ENCODE data around the gene TAGAP. TPM values are rescaled to one million over a fixed set of nuclear protein-coding genes. Genes with fewer than 3 reads are reported as not detected.

Gene TAGAP
- total and polyA plus RNA-seq, 4 donors: 0.56 to 2.0 (median 1.1) TPM

DNA sequence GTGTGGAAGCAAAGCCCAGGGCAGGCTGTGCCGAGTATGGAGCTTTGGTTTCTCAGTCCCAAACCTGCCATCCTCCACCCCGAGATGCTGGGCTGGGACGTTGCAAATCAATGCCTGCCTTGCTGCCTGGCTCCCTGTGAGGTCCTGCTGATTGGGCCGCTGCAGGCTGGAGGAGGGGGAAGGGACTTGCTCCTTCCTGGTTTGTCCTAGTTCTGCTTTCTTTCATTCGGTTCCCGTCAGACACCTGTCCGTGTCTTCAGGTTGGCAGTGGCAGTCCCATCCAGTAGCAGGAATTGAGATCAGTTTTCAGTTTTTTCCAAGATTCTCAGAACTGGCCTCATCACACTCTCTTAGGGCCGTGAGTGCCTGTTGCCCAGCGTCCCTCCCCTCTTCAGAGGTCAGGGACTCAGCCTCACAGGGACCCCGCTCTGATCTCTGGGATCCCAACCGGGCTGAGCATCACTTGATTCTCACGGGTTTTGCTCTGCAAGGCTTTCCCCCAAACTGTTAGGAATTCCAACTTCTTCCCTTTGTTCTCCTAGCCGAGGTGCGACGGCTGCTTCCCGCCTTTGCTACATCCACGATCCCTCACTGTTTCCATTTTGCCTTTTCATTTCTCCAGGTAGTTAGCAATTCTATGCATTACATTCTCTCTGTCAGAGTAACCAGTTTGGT lies 24.2 kb upstream of the TAGAP start:
- no peaks in the 10 kb centered on the region for H3K4me1 ChIP-seq (ENCODE audit: control insufficient read depth in 4 of 4, insufficient read depth in 4 of 4, low read length in 3 of 4)
- H3K36me3 ChIP-seq (ENCODE audit: control insufficient read depth in 4 of 4, insufficient read depth in 3 of 4, low read depth in 1 of 4, low read length in 3 of 4): no peaks in the 10 kb centered on the region
- H3K27me3 ChIP-seq (ENCODE audit: control insufficient read depth in 4 of 4, insufficient read depth in 4 of 4, low read length in 3 of 4): peaks cover 0 to 4% (median 0%) of the 10 kb centered on the region in 4 donors
- H3K9ac ChIP-seq (ENCODE audit: low read depth in 1 of 2, low read length in 2 of 2): no peak overlapping the region
- H3K4me3 ChIP-seq (ENCODE audit: low read depth in 1 of 3, low read length in 3 of 3): no peak overlapping the region
- no peak for DNase-seq (ENCODE audit: low spot score)
- WGBS: 40% methylated on average over 17 of the region's 17 CpGs
- H3K9me3 ChIP-seq (ENCODE audit: control insufficient read depth in 4 of 4, low read length in 3 of 4): no peaks in the 10 kb centered on the region
- no peak overlapping the region for H3K27ac ChIP-seq (ENCODE audit: low read depth in 1 of 2, low read length in 2 of 2)
- TF ChIP-seq FOXA1 (IDR thresholded peaks at IDR 0.05): no peak
- TF ChIP-seq, protein P1, sequence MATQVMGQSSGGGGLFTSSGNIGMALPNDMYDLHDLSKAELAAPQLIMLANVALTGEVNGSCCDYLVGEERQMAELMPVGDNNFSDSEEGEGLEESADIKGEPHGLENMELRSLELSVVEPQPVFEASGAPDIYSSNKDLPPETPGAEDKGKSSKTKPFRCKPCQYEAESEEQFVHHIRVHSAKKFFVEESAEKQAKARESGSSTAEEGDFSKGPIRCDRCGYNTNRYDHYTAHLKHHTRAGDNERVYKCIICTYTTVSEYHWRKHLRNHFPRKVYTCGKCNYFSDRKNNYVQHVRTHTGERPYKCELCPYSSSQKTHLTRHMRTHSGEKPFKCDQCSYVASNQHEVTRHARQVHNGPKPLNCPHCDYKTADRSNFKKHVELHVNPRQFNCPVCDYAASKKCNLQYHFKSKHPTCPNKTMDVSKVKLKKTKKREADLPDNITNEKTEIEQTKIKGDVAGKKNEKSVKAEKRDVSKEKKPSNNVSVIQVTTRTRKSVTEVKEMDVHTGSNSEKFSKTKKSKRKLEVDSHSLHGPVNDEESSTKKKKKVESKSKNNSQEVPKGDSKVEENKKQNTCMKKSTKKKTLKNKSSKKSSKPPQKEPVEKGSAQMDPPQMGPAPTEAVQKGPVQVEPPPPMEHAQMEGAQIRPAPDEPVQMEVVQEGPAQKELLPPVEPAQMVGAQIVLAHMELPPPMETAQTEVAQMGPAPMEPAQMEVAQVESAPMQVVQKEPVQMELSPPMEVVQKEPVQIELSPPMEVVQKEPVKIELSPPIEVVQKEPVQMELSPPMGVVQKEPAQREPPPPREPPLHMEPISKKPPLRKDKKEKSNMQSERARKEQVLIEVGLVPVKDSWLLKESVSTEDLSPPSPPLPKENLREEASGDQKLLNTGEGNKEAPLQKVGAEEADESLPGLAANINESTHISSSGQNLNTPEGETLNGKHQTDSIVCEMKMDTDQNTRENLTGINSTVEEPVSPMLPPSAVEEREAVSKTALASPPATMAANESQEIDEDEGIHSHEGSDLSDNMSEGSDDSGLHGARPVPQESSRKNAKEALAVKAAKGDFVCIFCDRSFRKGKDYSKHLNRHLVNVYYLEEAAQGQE (IDR thresholded peaks at IDR 0.05): no peak
- TF ChIP-seq GABPA (IDR thresholded peaks at IDR 0.05 in 1 of 2, conservative IDR thresholded peaks at IDR 0.05 in 1 of 2): no peak
- TF ChIP-seq, protein P2, sequence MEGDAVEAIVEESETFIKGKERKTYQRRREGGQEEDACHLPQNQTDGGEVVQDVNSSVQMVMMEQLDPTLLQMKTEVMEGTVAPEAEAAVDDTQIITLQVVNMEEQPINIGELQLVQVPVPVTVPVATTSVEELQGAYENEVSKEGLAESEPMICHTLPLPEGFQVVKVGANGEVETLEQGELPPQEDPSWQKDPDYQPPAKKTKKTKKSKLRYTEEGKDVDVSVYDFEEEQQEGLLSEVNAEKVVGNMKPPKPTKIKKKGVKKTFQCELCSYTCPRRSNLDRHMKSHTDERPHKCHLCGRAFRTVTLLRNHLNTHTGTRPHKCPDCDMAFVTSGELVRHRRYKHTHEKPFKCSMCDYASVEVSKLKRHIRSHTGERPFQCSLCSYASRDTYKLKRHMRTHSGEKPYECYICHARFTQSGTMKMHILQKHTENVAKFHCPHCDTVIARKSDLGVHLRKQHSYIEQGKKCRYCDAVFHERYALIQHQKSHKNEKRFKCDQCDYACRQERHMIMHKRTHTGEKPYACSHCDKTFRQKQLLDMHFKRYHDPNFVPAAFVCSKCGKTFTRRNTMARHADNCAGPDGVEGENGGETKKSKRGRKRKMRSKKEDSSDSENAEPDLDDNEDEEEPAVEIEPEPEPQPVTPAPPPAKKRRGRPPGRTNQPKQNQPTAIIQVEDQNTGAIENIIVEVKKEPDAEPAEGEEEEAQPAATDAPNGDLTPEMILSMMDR (IDR thresholded peaks at IDR 0.05; ENCODE audit: low read depth, low read length, missing input control): no peak
- no peak for TF ChIP-seq RAD21 (IDR thresholded peaks at IDR 0.05)
- no peak for TF ChIP-seq YY1 (IDR thresholded peaks at IDR 0.05)
- TF ChIP-seq JUND (IDR thresholded peaks at IDR 0.05): no peak
- no peak for TF ChIP-seq HNF4A (conservative IDR thresholded peaks at IDR 0.05)
- TF ChIP-seq, protein P3, sequence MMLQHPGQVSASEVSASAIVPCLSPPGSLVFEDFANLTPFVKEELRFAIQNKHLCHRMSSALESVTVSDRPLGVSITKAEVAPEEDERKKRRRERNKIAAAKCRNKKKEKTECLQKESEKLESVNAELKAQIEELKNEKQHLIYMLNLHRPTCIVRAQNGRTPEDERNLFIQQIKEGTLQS (IDR thresholded peaks at IDR 0.05): no peak
- TF ChIP-seq EGR1 (IDR thresholded peaks at IDR 0.05; ENCODE audit: low read depth in 2 of 2): no peak
- TF ChIP-seq, protein P4, sequence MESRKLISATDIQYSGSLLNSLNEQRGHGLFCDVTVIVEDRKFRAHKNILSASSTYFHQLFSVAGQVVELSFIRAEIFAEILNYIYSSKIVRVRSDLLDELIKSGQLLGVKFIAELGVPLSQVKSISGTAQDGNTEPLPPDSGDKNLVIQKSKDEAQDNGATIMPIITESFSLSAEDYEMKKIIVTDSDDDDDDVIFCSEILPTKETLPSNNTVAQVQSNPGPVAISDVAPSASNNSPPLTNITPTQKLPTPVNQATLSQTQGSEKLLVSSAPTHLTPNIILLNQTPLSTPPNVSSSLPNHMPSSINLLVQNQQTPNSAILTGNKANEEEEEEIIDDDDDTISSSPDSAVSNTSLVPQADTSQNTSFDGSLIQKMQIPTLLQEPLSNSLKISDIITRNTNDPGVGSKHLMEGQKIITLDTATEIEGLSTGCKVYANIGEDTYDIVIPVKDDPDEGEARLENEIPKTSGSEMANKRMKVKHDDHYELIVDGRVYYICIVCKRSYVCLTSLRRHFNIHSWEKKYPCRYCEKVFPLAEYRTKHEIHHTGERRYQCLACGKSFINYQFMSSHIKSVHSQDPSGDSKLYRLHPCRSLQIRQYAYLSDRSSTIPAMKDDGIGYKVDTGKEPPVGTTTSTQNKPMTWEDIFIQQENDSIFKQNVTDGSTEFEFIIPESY (IDR thresholded peaks at IDR 0.05): no peak
- TF ChIP-seq FOXA2 (IDR thresholded peaks at IDR 0.05): no peak
- TF ChIP-seq HNF4G (IDR thresholded peaks at IDR 0.05): no peak
- TF ChIP-seq TAF1 (conservative IDR thresholded peaks at IDR 0.05): no peak

DNA sequence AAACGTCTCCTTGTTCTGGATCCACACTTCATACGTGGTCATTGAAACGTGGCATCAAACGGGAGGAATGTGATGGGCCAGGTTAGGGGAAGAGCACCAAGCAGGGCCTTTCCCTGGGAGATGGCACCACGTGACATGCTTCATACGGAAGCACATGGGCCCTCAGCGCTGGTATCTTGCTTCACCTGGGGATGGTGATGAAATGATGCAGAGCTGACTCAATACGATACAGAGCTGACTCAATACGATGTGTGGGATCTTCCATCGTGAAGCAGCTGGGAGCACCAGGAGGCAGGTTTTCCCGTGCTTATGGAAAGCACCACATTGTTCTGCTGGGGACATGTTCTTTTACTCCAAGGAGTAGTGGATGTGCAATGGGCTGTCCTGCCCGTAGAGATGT lies 22.5 kb upstream of the TAGAP start:
- 83% methylated on average over 12 of the region's 12 CpGs for WGBS
- H3K9ac ChIP-seq (ENCODE audit: low read depth in 1 of 2, low read length in 2 of 2): no peak overlapping the region
- H3K9me3 ChIP-seq (ENCODE audit: control insufficient read depth in 4 of 4, low read length in 3 of 4): no peaks in the 10 kb centered on the region
- H3K36me3 ChIP-seq (ENCODE audit: control insufficient read depth in 4 of 4, insufficient read depth in 3 of 4, low read depth in 1 of 4, low read length in 3 of 4): no peaks in the 10 kb centered on the region
- no peak for DNase-seq (ENCODE audit: low spot score)
- H3K27ac ChIP-seq (ENCODE audit: low read depth in 1 of 2, low read length in 2 of 2): no peak overlapping the region
- peaks cover 0 to 2% (median 0%) of the 10 kb centered on the region in 4 donors for H3K4me1 ChIP-seq (ENCODE audit: control insufficient read depth in 4 of 4, insufficient read depth in 4 of 4, low read length in 3 of 4)
- H3K27me3 ChIP-seq (ENCODE audit: control insufficient read depth in 4 of 4, insufficient read depth in 4 of 4, low read length in 3 of 4): peaks cover 0 to 2% (median 0%) of the 10 kb centered on the region in 4 donors
- H3K4me3 ChIP-seq (ENCODE audit: low read depth in 1 of 3, low read length in 3 of 3): no peak overlapping the region
- TF ChIP-seq, protein P2 (IDR thresholded peaks at IDR 0.05; ENCODE audit: low read depth, low read length, missing input control): no peak
- TF ChIP-seq GABPA (IDR thresholded peaks at IDR 0.05 in 1 of 2, conservative IDR thresholded peaks at IDR 0.05 in 1 of 2): no peak
- TF ChIP-seq, protein P1 (IDR thresholded peaks at IDR 0.05): no peak
- no peak for TF ChIP-seq FOXA2 (IDR thresholded peaks at IDR 0.05)
- TF ChIP-seq, protein P4 (IDR thresholded peaks at IDR 0.05): no peak
